Thyroid gland (tissue), 4 donors: ENCODE measurements around the gene OXSR1. TPM values are rescaled to one million over a fixed set of nuclear protein-coding genes. Genes with fewer than 3 reads are reported as not detected.

ENCODE experiments used
- DNase-seq, 2 donors: peaks; one replicate each; pipeline ENCODE4 v3.0.0-alpha.2; 2019
- H3K27ac ChIP-seq, 3 donors: fragments of 200-600 bp; sonication (generic); 1 replicate in 2 of 3; 2 replicates in 1 of 3; pipeline ENCODE4 v1.5.1; 2016 to 2019; ENCODE audit warnings: mild to moderate bottlenecking in 1 of 3, moderate library complexity in 1 of 3
- H3K27me3 ChIP-seq: fragments of 200-600 bp; sonication (generic); one replicate; pipeline ENCODE4 v1.5.1; 2019
- H3K36me3 ChIP-seq, 2 donors: fragments of 200-600 bp; sonication (generic); one replicate each; pipeline ENCODE4 v1.5.1; 2016 to 2019
- H3K4me1 ChIP-seq, 2 donors: fragments of 200-600 bp; sonication (generic); one replicate each; pipeline ENCODE4 v1.5.1; 2017 to 2019
- H3K4me3 ChIP-seq, 3 donors: fragments of 200-600 bp; sonication (generic); replicated peaks in 1 of 3; 1 replicate in 2 of 3; 2 replicates in 1 of 3; pipeline ENCODE4 v1.5.1; 2016; ENCODE audit warnings: mild to moderate bottlenecking in 1 of 3
- H3K9me3 ChIP-seq: fragments of 200-600 bp; sonication (generic); one replicate; pipeline ENCODE4 v1.5.1; 2017
- POLR2A ChIP-seq, 2 donors: fragments of 450-650 bp; IDR thresholded peaks; one replicate each; pipeline ENCODE4 v1.6.1; 2017; ENCODE audit warnings: antibody characterized with exemption in 2 of 2, mild to moderate bottlenecking in 2 of 2, moderate library complexity in 1 of 2
- WGBS, 2 donors: methylation state at CpG; one replicate each; pipeline ENCODE4 v1.1.5; 2017; 5-methylcytosine and 5-hydroxymethylcytosine counted together
- intact Hi-C: fragments of 100-400 bp; cut with DNase I; formaldehyde crosslinking; loops from one replicate; pipeline ENCODE4 v1.15.1; 2023
- total RNA-seq, 4 donors: library from RNA; depleted of rRNA; stranded (reverse); fragments of >200 nt; gene quantifications; one replicate each; pipeline ENCODE4 v1.2.3, GENCODE V29; 2016
- TF ChIP-seq, protein P1 (sequence below), 6 experiments: fragments of 200-600 bp in 3 of 6; fragments of 450-650 bp in 3 of 6; sonication (generic) in 3 of 6; IDR thresholded peaks; one replicate each; pipeline ENCODE4 v1.5.1; 2016 to 2019; ENCODE audit warnings: antibody characterized with exemption in 6 of 6, mild to moderate bottlenecking in 2 of 6, inconsistent platforms in 1 of 6, moderate library complexity in 1 of 6

The OXSR1 gene
- total RNA-seq, 4 donors from 2014 or later: 32.0 to 40.5 (median 37.9) TPM

GRCh38 chr3:38120693-38121450 is 44.5 kb upstream of the OXSR1 start:
- H3K27ac ChIP-seq: no peak overlapping the region
- 88 to 90% methylated on average over 11 of the region's 11 CpGs for WGBS, 2 donors
- TF ChIP-seq, protein P1, sequence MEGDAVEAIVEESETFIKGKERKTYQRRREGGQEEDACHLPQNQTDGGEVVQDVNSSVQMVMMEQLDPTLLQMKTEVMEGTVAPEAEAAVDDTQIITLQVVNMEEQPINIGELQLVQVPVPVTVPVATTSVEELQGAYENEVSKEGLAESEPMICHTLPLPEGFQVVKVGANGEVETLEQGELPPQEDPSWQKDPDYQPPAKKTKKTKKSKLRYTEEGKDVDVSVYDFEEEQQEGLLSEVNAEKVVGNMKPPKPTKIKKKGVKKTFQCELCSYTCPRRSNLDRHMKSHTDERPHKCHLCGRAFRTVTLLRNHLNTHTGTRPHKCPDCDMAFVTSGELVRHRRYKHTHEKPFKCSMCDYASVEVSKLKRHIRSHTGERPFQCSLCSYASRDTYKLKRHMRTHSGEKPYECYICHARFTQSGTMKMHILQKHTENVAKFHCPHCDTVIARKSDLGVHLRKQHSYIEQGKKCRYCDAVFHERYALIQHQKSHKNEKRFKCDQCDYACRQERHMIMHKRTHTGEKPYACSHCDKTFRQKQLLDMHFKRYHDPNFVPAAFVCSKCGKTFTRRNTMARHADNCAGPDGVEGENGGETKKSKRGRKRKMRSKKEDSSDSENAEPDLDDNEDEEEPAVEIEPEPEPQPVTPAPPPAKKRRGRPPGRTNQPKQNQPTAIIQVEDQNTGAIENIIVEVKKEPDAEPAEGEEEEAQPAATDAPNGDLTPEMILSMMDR (IDR thresholded peaks at IDR 0.05): no peak
- no peak for TF ChIP-seq POLR2A (IDR thresholded peaks at IDR 0.05)
- no peaks in the 10 kb centered on the region for H3K4me1 ChIP-seq
- peaks cover 43 to 45% of the 10 kb centered on the region in 2 donors for H3K36me3 ChIP-seq
- H3K4me3 ChIP-seq: no peak overlapping the region
- intact Hi-C loops: loop anchor here (10.0 kb wide), 1 partner anchor 354 kb away; no protein-coding TSS in a partner anchor
- H3K27me3 ChIP-seq: no peaks in the 10 kb centered on the region
- no peaks in the 10 kb centered on the region for H3K9me3 ChIP-seq
- DNase-seq: no peak

DNA sequence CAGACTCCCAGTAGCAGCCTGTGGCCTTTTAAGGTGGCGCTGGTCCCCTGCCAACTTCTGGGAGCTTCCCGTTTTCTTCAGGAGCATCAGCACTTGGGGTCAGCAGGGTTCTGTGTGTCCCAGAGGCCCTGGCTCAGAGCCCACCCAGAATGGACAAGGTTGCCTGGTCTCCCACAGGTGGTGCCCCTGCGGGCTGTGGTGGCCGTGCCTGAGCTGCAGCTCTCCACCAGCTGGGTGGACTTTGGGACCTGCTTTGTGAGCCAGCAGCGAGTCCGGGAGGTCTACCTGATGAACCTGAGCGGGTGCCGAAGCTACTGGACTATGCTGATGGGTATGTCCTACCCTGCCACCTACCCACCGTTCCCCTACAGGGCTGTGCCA is 43.9 kb upstream of the OXSR1 start:
- TF ChIP-seq, protein P1 (IDR thresholded peaks at IDR 0.05): no peak
- TF ChIP-seq POLR2A (IDR thresholded peaks at IDR 0.05): no peak
- no peak for DNase-seq
- peaks cover 48 to 50% of the 10 kb centered on the region in 2 donors for H3K36me3 ChIP-seq
- H3K27me3 ChIP-seq: no peaks in the 10 kb centered on the region
- no peaks in the 10 kb centered on the region for H3K9me3 ChIP-seq
- H3K4me1 ChIP-seq: no peaks in the 10 kb centered on the region
- intact Hi-C loops: loop anchor here (10.0 kb wide), 1 partner anchor 353 kb away; no protein-coding TSS in a partner anchor
- H3K27ac ChIP-seq: no peak overlapping the region
- H3K4me3 ChIP-seq: no peak overlapping the region
- WGBS, 2 donors: 94 to 100% methylated on average over 5 to 9 of the region's 9 CpGs

DNA sequence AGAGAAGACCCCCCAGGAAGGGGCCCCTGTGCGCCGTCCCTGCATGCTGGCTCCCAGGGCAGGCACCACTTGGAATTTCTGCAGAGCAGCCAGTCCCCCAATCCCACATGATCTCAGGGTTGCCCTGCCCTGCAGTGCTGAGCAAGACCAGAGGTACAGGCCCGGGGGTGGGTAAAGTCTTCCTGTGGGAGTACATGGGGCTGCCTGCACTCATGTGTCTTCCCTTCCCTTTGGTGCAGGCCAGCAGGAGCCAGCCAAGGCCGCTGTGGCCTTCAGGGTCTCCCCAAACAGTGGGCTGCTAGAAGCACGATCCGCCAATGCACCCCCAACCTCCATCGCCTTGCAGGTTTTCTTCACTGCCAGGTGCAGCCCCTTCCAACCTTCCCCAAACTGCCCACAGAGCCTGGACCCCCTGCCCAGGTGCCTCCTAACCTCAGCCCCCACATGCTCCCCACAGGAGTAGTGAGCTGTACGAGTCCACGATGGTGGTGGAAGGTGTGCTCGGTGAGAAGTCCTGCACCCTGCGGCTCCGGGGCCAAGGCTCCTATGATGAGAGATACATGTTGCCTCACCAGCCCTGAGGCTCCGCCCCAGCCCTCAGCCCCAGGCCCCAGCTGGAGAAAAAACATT is 43.4 kb upstream of the OXSR1 start:
- Histone ChIP-seq H3K4me3 (no peak overlapping the region), H3K9me3 (no peaks in the 10 kb centered on the region), H3K27ac (no peak overlapping the region), H3K36me3 (peaks cover 54 to 55% of the 10 kb centered on the region in 2 donors), H3K4me1 (no peaks in the 10 kb centered on the region), H3K27me3 (no peaks in the 10 kb centered on the region)
- WGBS, 2 donors: 92% methylated on average over 10 to 11 of the region's 13 CpGs
- no peak for DNase-seq
- TF ChIP-seq POLR2A (IDR thresholded peaks at IDR 0.05): no peak
- TF ChIP-seq, protein P1 (IDR thresholded peaks at IDR 0.05): no peak
- intact Hi-C loops: loop anchor here (10.0 kb wide), 1 partner anchor 353 kb away; no protein-coding TSS in a partner anchor

GRCh38 chr3:38122712-38123290 is 42.5 kb upstream of the OXSR1 start:
- TF ChIP-seq, protein P1 (IDR thresholded peaks at IDR 0.05): no peak
- TF ChIP-seq POLR2A (IDR thresholded peaks at IDR 0.05): no peak
- intact Hi-C loops: loop anchor here (10.0 kb wide), 1 partner anchor 352 kb away; no protein-coding TSS in a partner anchor
- DNase-seq: no peak

More at GRCh38 chr3:38122712-38123290, 42.5 kb upstream of the OXSR1 start:
- H3K36me3 ChIP-seq: peaks cover 58 to 60% of the 10 kb centered on the region in 2 donors
- peaks cover 0 to 3% of the 10 kb centered on the region in 2 donors for H3K4me1 ChIP-seq
- H3K27ac ChIP-seq: no peak overlapping the region
- no peak overlapping the region for H3K4me3 ChIP-seq
- H3K9me3 ChIP-seq: no peaks in the 10 kb centered on the region
- no peaks in the 10 kb centered on the region for H3K27me3 ChIP-seq
- WGBS, 2 donors: 94 to 96% methylated on average over 9 of the region's 9 CpGs
